Mesenchymal stem cell (in vitro differentiated cells and primary cell): ENCODE data around the gene PHACTR2.
A peak's percentile ranks its signal among the peaks of the same experiment; 100 is the strongest.
"Not testable (repeated sequence)": the region's sequence is repeated elsewhere in the genome, so short reads cannot be mapped to it uniquely, and the experiment has no call there.

Experiments
- DNase-seq: peaks from one replicate; pipeline ENCODE4 v3.0.0-alpha.2; 2013
- H2AFZ ChIP-seq: one replicate; pipeline ENCODE4 v1.6.1; 2013; ENCODE audit warnings: low read depth, mild to moderate bottlenecking, control low read depth, inconsistent platforms, low read length, moderate library complexity
- H2AK5ac ChIP-seq: 2 replicates; pipeline ENCODE4 v1.6.1; 2013; ENCODE audit warnings: low read length, moderate library complexity, mild to moderate bottlenecking, inconsistent platforms; ENCODE audit not compliant: severe bottlenecking
- H2BK120ac ChIP-seq: one replicate; pipeline ENCODE4 v1.6.1; 2013; ENCODE audit warnings: low read depth, mild to moderate bottlenecking, inconsistent platforms, low read length, moderate library complexity
- H2BK12ac ChIP-seq, 2 experiments: one replicate each; pipeline ENCODE4 v1.6.1; 2013; ENCODE audit warnings: inconsistent platforms in 2 of 2, low read length in 2 of 2, mild to moderate bottlenecking in 2 of 2, moderate library complexity in 2 of 2, control low read depth in 1 of 2
- H2BK15ac ChIP-seq: one replicate; pipeline ENCODE4 v1.6.1; 2013; ENCODE audit warnings: mild to moderate bottlenecking, low read depth, inconsistent platforms; ENCODE audit not compliant: poor library complexity, severe bottlenecking
- H2BK5ac ChIP-seq: 2 replicates; pipeline ENCODE4 v1.6.1; 2013; ENCODE audit warnings: low read depth, mild to moderate bottlenecking, low read length, control low read depth, inconsistent platforms; ENCODE audit not compliant: poor library complexity, severe bottlenecking
- H3K14ac ChIP-seq, 2 experiments: one replicate each; pipeline ENCODE4 v1.6.1; 2013; ENCODE audit warnings: inconsistent platforms in 2 of 2, low read length in 2 of 2, control low read depth in 1 of 2, mild to moderate bottlenecking in 1 of 2, moderate library complexity in 1 of 2
- H3K18ac ChIP-seq, 2 experiments: one replicate each; pipeline ENCODE4 v1.6.1; 2013; ENCODE audit warnings: inconsistent platforms in 2 of 2, low read length in 2 of 2, control low read depth in 1 of 2, low read depth in 1 of 2, mild to moderate bottlenecking in 1 of 2
- H3K23ac ChIP-seq, 2 experiments: one replicate each; pipeline ENCODE4 v1.6.1; 2013; ENCODE audit warnings: inconsistent platforms in 2 of 2, low read length in 2 of 2, mild to moderate bottlenecking in 2 of 2, moderate library complexity in 2 of 2, control low read depth in 1 of 2
- H3K27ac ChIP-seq: 2 replicates; pipeline ENCODE4 v1.5.1; 2013; ENCODE audit warnings: mild to moderate bottlenecking, moderate library complexity, low read length, control low read depth, inconsistent platforms; ENCODE audit not compliant: poor library complexity, severe bottlenecking
- H3K27me3 ChIP-seq, 2 experiments: 2 replicates each; pipeline versions ENCODE4 v1.6.1 to v1.7.0; 2013; ENCODE audit warnings: low read length in 2 of 2, mild to moderate bottlenecking in 2 of 2, moderate library complexity in 2 of 2, control low read depth in 1 of 2, inconsistent platforms in 1 of 2; ENCODE audit not compliant: control insufficient read depth in 1 of 2, insufficient read depth in 1 of 2
- H3K36me3 ChIP-seq, 2 experiments: 2 replicates each; pipeline versions ENCODE4 v1.6.1 to v1.7.0; 2013; ENCODE audit warnings: low read length in 2 of 2, control low read depth in 1 of 2, inconsistent platforms in 1 of 2, low read depth in 1 of 2, mild to moderate bottlenecking in 1 of 2; ENCODE audit not compliant: insufficient read depth in 2 of 2, control insufficient read depth in 1 of 2
- H3K4ac ChIP-seq, 2 experiments: one replicate each; pipeline ENCODE4 v1.6.1; 2013; ENCODE audit warnings: inconsistent platforms in 2 of 2, low read length in 2 of 2, mild to moderate bottlenecking in 2 of 2, moderate library complexity in 2 of 2, control low read depth in 1 of 2, low read depth in 1 of 2
- H3K4me1 ChIP-seq: 2 replicates; pipeline ENCODE4 v1.6.1; 2013; ENCODE audit warnings: low read depth, low read length, control low read depth; ENCODE audit not compliant: control insufficient read depth, insufficient read depth
- H3K4me2 ChIP-seq: 2 replicates; pipeline ENCODE4 v1.6.1; 2013; ENCODE audit warnings: low read length, mild to moderate bottlenecking, inconsistent platforms; ENCODE audit not compliant: poor library complexity, severe bottlenecking
- H3K4me3 ChIP-seq, 2 experiments: 2 replicates each; pipeline versions ENCODE4 v1.5.1 to v1.7.0; 2013; ENCODE audit warnings: low read length in 2 of 2, mild to moderate bottlenecking in 2 of 2, control low read depth in 1 of 2, low read depth in 1 of 2; ENCODE audit not compliant: insufficient read depth in 1 of 2
- H3K79me1 ChIP-seq: replicated peaks from 2 replicates; pipeline ENCODE4 v1.6.1; 2013; ENCODE audit warnings: mild to moderate bottlenecking, control low read depth, low read length, inconsistent platforms; ENCODE audit not compliant: poor library complexity, severe bottlenecking
- H3K9ac ChIP-seq: 2 replicates; pipeline ENCODE4 v1.7.0; 2013; ENCODE audit warnings: mild to moderate bottlenecking, low read length, moderate library complexity
- H3K9me3 ChIP-seq: 2 replicates; pipeline ENCODE4 v1.7.0; 2013; ENCODE audit warnings: mild to moderate bottlenecking, low read length; ENCODE audit not compliant: control insufficient read depth
- H4K8ac ChIP-seq: one replicate; pipeline ENCODE4 v1.6.1; 2013; ENCODE audit warnings: inconsistent platforms, mild to moderate bottlenecking, low read length, moderate library complexity
- H4K91ac ChIP-seq: one replicate; pipeline ENCODE4 v1.6.1; 2013; ENCODE audit warnings: mild to moderate bottlenecking, low read length, inconsistent platforms
- WGBS: methylation state at CpG from one replicate; pipeline ENCODE4 v1.1.7; 2013; ENCODE audit warnings: mixed read lengths; 5-methylcytosine and 5-hydroxymethylcytosine counted together

PHACTR2 gene

DNA sequence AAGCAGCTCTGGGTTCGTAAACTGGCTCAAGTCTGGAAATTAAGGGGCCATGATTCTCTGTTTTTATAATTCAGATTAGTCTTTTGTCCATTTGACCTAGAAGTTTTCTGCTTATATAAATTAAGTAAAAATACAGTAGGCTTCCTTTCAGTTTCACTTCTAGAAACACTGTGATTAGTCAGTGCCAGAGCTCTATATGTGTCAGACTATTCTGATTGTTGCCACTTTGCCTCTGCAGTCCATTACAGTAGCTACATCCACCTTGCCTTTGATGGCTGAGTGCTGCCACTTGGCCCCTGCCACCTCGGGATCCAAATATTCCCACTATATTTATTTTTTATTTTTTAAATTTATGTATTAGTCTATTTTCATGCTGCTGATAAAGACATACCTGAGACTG, 194.4 kb downstream of the PHACTR2 start:
- no peak overlapping the region for H2BK12ac ChIP-seq
- WGBS: no CpG with 5 or more reads among the region's 2 CpGs
- H3K4me1 ChIP-seq: no peaks in the 10 kb centered on the region
- peak; percentile 31 for DNase-seq
- no peak overlapping the region for H3K27ac ChIP-seq
- peak overlapping the region; percentile 65 for H3K9ac ChIP-seq
- H2BK120ac ChIP-seq: no peak overlapping the region
- H3K36me3 ChIP-seq: no peaks in the 10 kb centered on the region
- no peak overlapping the region for H4K8ac ChIP-seq
- no peak overlapping the region for H2BK5ac ChIP-seq
- peak overlapping the region in 1 of 2 experiments; percentile 47 for H3K4me3 ChIP-seq
- no peak overlapping the region for H3K23ac ChIP-seq
- no peak overlapping the region for H3K4ac ChIP-seq
- H3K27me3 ChIP-seq: no peaks in the 10 kb centered on the region
- H4K91ac ChIP-seq: no peak overlapping the region
- H3K79me1 ChIP-seq: no peaks in the 10 kb centered on the region
- H3K18ac ChIP-seq: no peak overlapping the region
- no peak overlapping the region for H2AK5ac ChIP-seq
- no peak overlapping the region for H2AFZ ChIP-seq
- H3K9me3 ChIP-seq: peaks cover 3% of the 10 kb centered on the region
- H3K4me2 ChIP-seq: no peak overlapping the region
- H2BK15ac ChIP-seq: no peak overlapping the region
- no peak overlapping the region for H3K14ac ChIP-seq

DNA sequence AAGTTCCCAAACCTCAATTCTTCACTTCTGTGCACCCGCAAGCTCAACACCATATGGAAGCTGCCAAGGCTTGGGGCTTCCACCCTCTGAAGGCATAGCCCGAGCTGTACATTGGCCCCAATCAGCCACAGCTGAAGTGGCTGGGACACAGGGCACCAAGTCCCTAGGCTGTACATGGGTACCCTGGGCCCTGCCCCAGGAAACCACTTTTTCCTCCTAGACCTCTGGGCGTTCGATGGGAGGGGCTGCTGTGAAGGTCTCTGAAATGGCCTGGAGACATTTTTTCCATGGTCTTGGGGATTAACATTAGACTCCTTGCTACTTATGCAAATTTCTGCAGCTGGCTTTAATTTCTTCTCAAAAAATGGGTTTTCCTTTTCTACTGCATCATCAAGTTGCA, 195.8 kb downstream of the PHACTR2 start:
- not testable (repeated sequence) for H3K4me2 ChIP-seq, H3K27ac ChIP-seq, H3K18ac ChIP-seq, H4K91ac ChIP-seq, H2BK5ac ChIP-seq, H3K14ac ChIP-seq, DNase-seq, H3K9me3 ChIP-seq, H2BK120ac ChIP-seq, H2AFZ ChIP-seq, H3K9ac ChIP-seq, H3K4ac ChIP-seq, H4K8ac ChIP-seq, H2AK5ac ChIP-seq, H3K4me3 ChIP-seq, H3K36me3 ChIP-seq, H3K79me1 ChIP-seq, H2BK12ac ChIP-seq, H2BK15ac ChIP-seq, H3K4me1 ChIP-seq, H3K27me3 ChIP-seq, H3K23ac ChIP-seq
- 86% methylated on average over 4 of the region's 4 CpGs for WGBS

DNA sequence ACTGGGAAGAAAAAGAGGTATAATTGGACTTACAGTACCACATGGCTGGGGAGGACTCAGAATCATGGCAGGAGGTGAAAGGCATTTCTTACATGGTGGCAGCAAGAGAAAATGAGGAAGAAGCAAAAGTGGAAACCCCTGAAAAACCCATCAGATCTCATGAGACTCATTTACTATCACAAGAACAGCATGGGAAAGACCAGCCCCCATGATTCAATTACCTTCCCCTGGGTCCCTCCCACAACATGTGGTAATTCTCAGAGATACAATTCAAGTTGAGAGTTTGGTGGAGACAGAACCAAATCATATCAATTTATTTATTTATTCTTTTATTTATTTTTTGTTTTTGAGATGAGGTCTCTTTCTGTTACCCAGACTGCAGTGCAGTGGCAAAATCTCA, 196.7 kb downstream of the PHACTR2 start:
- not testable (repeated sequence) for H4K91ac ChIP-seq, H2BK120ac ChIP-seq, H3K14ac ChIP-seq, H2BK12ac ChIP-seq, H3K36me3 ChIP-seq, H3K9ac ChIP-seq, H2AK5ac ChIP-seq, H2AFZ ChIP-seq, H3K4me3 ChIP-seq, H3K23ac ChIP-seq, H2BK15ac ChIP-seq, H4K8ac ChIP-seq, H3K4ac ChIP-seq, H3K79me1 ChIP-seq, H3K27ac ChIP-seq, H3K18ac ChIP-seq, DNase-seq, H2BK5ac ChIP-seq, H3K4me2 ChIP-seq, H3K27me3 ChIP-seq, H3K4me1 ChIP-seq
- peaks cover 12% of the 10 kb centered on the region for H3K9me3 ChIP-seq

DNA sequence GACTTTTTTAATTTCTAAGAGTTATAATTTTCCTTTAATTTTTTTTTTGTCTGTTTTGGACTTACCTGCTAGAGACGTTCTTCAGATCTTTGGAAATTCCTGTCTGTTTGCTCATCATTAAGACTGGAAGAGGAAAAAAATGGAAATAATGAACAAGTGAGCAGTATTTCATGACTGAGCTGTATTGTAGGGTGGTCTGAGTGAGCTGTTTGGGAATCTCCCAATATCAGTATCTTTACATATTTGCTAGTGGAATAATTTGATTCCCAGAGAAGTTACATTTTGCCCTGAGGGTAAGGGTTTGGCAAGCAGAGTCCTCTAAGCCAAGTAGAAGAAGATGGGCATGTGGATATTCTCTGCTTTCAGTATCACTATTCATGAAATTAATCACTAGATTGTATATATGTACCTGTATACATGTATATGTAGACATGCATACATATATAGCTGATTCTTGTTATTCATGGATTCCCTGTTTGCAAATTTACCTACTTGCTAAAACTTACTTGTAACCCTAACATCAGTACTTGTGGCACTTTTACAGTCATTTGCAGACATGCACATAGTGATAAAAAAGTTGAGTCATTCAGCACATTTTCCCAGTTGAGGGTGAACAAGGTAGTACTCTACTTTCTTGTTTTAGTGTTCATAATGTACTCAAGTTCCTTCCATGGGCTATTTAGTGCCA, 200.0 kb downstream of the PHACTR2 start:
- Histone ChIP-seq H3K14ac (no peak overlapping the region), H3K4me1 (no peaks in the 10 kb centered on the region), H2BK5ac (no peak overlapping the region), H3K18ac (no peak overlapping the region), H2BK15ac (no peak overlapping the region), H2BK120ac (no peak overlapping the region), H3K9ac (no peak overlapping the region), H3K79me1 (no peaks in the 10 kb centered on the region), H2AK5ac (no peak overlapping the region), H3K23ac (no peak overlapping the region), H3K27ac (no peak overlapping the region), H3K4me3 (no peak overlapping the region), H3K4ac (no peak overlapping the region), H2AFZ (no peak overlapping the region), H2BK12ac (no peak overlapping the region), H3K36me3 (no peaks in the 10 kb centered on the region), H4K91ac (no peak overlapping the region), H3K9me3 (peaks cover 12% of the 10 kb centered on the region), H3K4me2 (no peak overlapping the region), H4K8ac (no peak overlapping the region), H3K27me3 (no peaks in the 10 kb centered on the region)
- WGBS: 90% methylated on average over 1 of the region's 1 CpG
- no peak for DNase-seq
